Aorta (tissue), 5 donors: ENCODE measurements around the gene CCDC157. TPM values are rescaled to one million over a fixed set of nuclear protein-coding genes. Genes with fewer than 3 reads are reported as not detected.

ENCODE experiments used
- ATAC-seq: fragments of 200-7000 bp; cut with Tn5 transposase; one replicate; pipeline ENCODE4 v1.9.1; 2022; ENCODE audit warnings: moderate library complexity; ENCODE audit not compliant: low FRiP score
- DNase-seq, 2 donors: peaks; one replicate each; pipeline ENCODE4 v3.0.0-alpha.2; 2020
- H3K27ac ChIP-seq, 2 donors: one replicate each; pipeline ENCODE4 v1.5.1; 2013; ENCODE audit warnings: low read length in 2 of 2, mild to moderate bottlenecking in 2 of 2, moderate library complexity in 2 of 2, control low read depth in 1 of 2, inconsistent platforms in 1 of 2, low read depth in 1 of 2
- H3K27me3 ChIP-seq, 2 donors: one replicate each; pipeline ENCODE4 v1.6.1; 2013; ENCODE audit warnings: control low read depth in 1 of 2, low read length in 1 of 2, mild to moderate bottlenecking in 1 of 2, moderate library complexity in 1 of 2; ENCODE audit not compliant: insufficient read depth in 2 of 2, control insufficient read depth in 1 of 2
- H3K36me3 ChIP-seq, 2 donors: one replicate each; pipeline ENCODE4 v1.6.1; 2013; ENCODE audit warnings: control low read depth in 1 of 2, low read length in 1 of 2, mild to moderate bottlenecking in 1 of 2; ENCODE audit not compliant: insufficient read depth in 2 of 2, control insufficient read depth in 1 of 2
- H3K4me1 ChIP-seq, 2 donors: one replicate each; pipeline ENCODE4 v1.6.1; 2013; ENCODE audit warnings: low read length in 2 of 2, control low read depth in 1 of 2, mild to moderate bottlenecking in 1 of 2, moderate library complexity in 1 of 2; ENCODE audit not compliant: insufficient read depth in 2 of 2, control insufficient read depth in 1 of 2
- H3K4me3 ChIP-seq, 2 donors: one replicate each; pipeline ENCODE4 v1.5.1; 2013; ENCODE audit warnings: low read length in 2 of 2, control low read depth in 1 of 2, mild to moderate bottlenecking in 1 of 2
- H3K9me3 ChIP-seq: one replicate; pipeline ENCODE4 v1.6.1; 2013; ENCODE audit warnings: mild to moderate bottlenecking, low read length; ENCODE audit not compliant: control insufficient read depth
- WGBS, 2 donors: extraction: QIAGEN DNeasy Blood & Tissue Kit; methylation state at CpG; one replicate each; pipeline ENCODE4 v1.1.7; 2013; 5-methylcytosine and 5-hydroxymethylcytosine counted together
- intact Hi-C, 2 donors: fragments of 100-400 bp; cut with DNase I; formaldehyde crosslinking; loops; one replicate each; pipeline versions ENCODE4 v1.14.2 to v1.15.0; 2022
- polyA plus RNA-seq, 2 donors: library from polyadenylated mRNA; stranded (reverse); fragments of 200-250 nt; gene quantifications; one replicate each; pipeline ENCODE4 v1.2.3, GENCODE V29; 2013
- total RNA-seq, 2 donors: library from RNA; stranded (reverse); fragmentation: NEBNext Ultra II Directional; extraction: Animal tissue kit (Norgen Biotek cat#: 25700); gene quantifications; one replicate each; pipeline ENCODE4 v1.2.1, GENCODE V29; 2021
- donor health status: healthy with polysubstance abuse.
- donor health status: Bipolar disorder and iron deficiency.
- donor health status: DM: no; HTN: no; CAD: no.
- donor health status: DM: no; HTN: no; CAD: no.
- donor health status: DM: yes; HTN: yes; CAD: no.

The CCDC157 gene
- total and polyA plus RNA-seq, 4 donors = 0.87 to 3.6 (median 1.7) TPM

GRCh38 chr22:30371981-30372380, 15.2 kb downstream of the CCDC157 start:
- DNase-seq = no peak
- no peak for ATAC-seq
- Histone ChIP-seq H3K27ac (no peak overlapping the region), H3K4me3 (no peak overlapping the region), H3K27me3 (no peaks in the 10 kb centered on the region), H3K36me3 (no peaks in the 10 kb centered on the region), H3K9me3 (no peaks in the 10 kb centered on the region), H3K4me1 (no peaks in the 10 kb centered on the region)
- 83 to 88% methylated on average over 13 of the region's 13 CpGs for WGBS, 2 donors
- intact Hi-C loops = no loop called here

- whole genome bisulfite sequencing, 2 donors = 77 to 79% methylated on average over 8 of the region's 8 CpGs
- DNase-seq (no peak), ATAC-seq (no peak)
- no peak overlapping the region for H3K4me3 ChIP-seq
- H3K9me3 ChIP-seq = no peaks in the 10 kb centered on the region
- H3K27ac ChIP-seq = no peak overlapping the region
- no peaks in the 10 kb centered on the region for H3K36me3 ChIP-seq
- no peaks in the 10 kb centered on the region for H3K27me3 ChIP-seq
- H3K4me1 ChIP-seq = no peaks in the 10 kb centered on the region
- intact Hi-C loops = no loop called here
These were observed 16.1 kb downstream of the CCDC157 start for GRCh38 chr22:30372915-30373314.

GRCh38 chr22:30373331-30374325, 16.8 kb downstream of the CCDC157 start:
- Histone ChIP-seq H3K4me1 (no peaks in the 10 kb centered on the region), H3K27ac (no peak overlapping the region), H3K4me3 (no peak overlapping the region), H3K27me3 (no peaks in the 10 kb centered on the region), H3K9me3 (no peaks in the 10 kb centered on the region), H3K36me3 (no peaks in the 10 kb centered on the region)
- 86 to 88% methylated on average over 33 of the region's 33 CpGs for WGBS, 2 donors
- ATAC-seq = peak; percentile 15
- DNase-seq = no peak
- intact Hi-C loops = no loop called here

GRCh38 chr22:30375312-30375849, 18.6 kb downstream of the CCDC157 start:
- ATAC-seq = no peak

GRCh38 chr22:30380011-30380410, 23.2 kb downstream of the CCDC157 start:
- whole genome bisulfite sequencing, 2 donors = 92 to 95% methylated on average over 19 to 20 of the region's 20 CpGs
- no peaks in the 10 kb centered on the region for H3K27me3 ChIP-seq
- no peak overlapping the region for H3K27ac ChIP-seq
- ATAC-seq (no peak), DNase-seq (no peak)
- H3K4me3 ChIP-seq = no peak overlapping the region
- H3K36me3 ChIP-seq = no peaks in the 10 kb centered on the region
- intact Hi-C loops = no loop called here
- no peaks in the 10 kb centered on the region for H3K9me3 ChIP-seq
- H3K4me1 ChIP-seq = no peaks in the 10 kb centered on the region

More at GRCh38 chr22:30375312-30375849, 18.6 kb downstream of the CCDC157 start:
- Histone ChIP-seq H3K4me3 (no peak overlapping the region), H3K27me3 (no peaks in the 10 kb centered on the region), H3K4me1 (no peaks in the 10 kb centered on the region), H3K36me3 (no peaks in the 10 kb centered on the region), H3K27ac (no peak overlapping the region), H3K9me3 (no peaks in the 10 kb centered on the region)
- intact Hi-C loops = loop anchor here in 1 of 2 donors (5.0 kb wide), 1 partner anchor 93 kb away; no protein-coding TSS in a partner anchor
- DNase-seq = no peak
- WGBS, 2 donors = 92% methylated on average over 13 of the region's 13 CpGs

- 85 to 92% methylated on average over 12 of the region's 12 CpGs for WGBS, 2 donors
- Histone ChIP-seq H3K27ac (no peak overlapping the region), H3K4me3 (no peak overlapping the region), H3K36me3 (no peaks in the 10 kb centered on the region), H3K27me3 (no peaks in the 10 kb centered on the region), H3K4me1 (no peaks in the 10 kb centered on the region), H3K9me3 (no peaks in the 10 kb centered on the region)
- DNase-seq (no peak), ATAC-seq (no peak)
- intact Hi-C loops = no loop called here
These were observed 24.5 kb downstream of the CCDC157 start for GRCh38 chr22:30381264-30381663.

- Histone ChIP-seq H3K27me3 (no peaks in the 10 kb centered on the region), H3K36me3 (no peaks in the 10 kb centered on the region), H3K27ac (no peak overlapping the region), H3K4me1 (no peaks in the 10 kb centered on the region), H3K9me3 (no peaks in the 10 kb centered on the region), H3K4me3 (no peak overlapping the region)
- DNase-seq (no peak), ATAC-seq (no peak)
- intact Hi-C loops = no loop called here
- 90 to 95% methylated on average over 5 of the region's 5 CpGs for WGBS, 2 donors
These were observed 25.5 kb downstream of the CCDC157 start for GRCh38 chr22:30382340-30382739.

GRCh38 chr22:30383061-30383460, 26.3 kb downstream of the CCDC157 start:
- no peak for DNase-seq
- 62 to 86% methylated on average over 3 of the region's 3 CpGs for WGBS, 2 donors
- Histone ChIP-seq H3K4me1 (no peaks in the 10 kb centered on the region), H3K27ac (no peak overlapping the region), H3K4me3 (no peak overlapping the region), H3K9me3 (no peaks in the 10 kb centered on the region), H3K27me3 (no peaks in the 10 kb centered on the region), H3K36me3 (no peaks in the 10 kb centered on the region)
- intact Hi-C loops = no loop called here
- ATAC-seq = no peak
